GM19351 (cell line): ENCODE data around the gene PRKAR1A.
"Not testable (repeated sequence)": the region's sequence is repeated elsewhere in the genome, so short reads cannot be mapped to it uniquely, and the experiment has no call there.

Experiments
- ATAC-seq: cut with Tn5 transposase; IDR thresholded peaks from one replicate; pipeline ENCODE4 v1.9.1; 2021; ENCODE audit warnings: mild to moderate bottlenecking, moderate library complexity; ENCODE audit not compliant: unreplicated experiment

Gene PRKAR1A

DNA sequence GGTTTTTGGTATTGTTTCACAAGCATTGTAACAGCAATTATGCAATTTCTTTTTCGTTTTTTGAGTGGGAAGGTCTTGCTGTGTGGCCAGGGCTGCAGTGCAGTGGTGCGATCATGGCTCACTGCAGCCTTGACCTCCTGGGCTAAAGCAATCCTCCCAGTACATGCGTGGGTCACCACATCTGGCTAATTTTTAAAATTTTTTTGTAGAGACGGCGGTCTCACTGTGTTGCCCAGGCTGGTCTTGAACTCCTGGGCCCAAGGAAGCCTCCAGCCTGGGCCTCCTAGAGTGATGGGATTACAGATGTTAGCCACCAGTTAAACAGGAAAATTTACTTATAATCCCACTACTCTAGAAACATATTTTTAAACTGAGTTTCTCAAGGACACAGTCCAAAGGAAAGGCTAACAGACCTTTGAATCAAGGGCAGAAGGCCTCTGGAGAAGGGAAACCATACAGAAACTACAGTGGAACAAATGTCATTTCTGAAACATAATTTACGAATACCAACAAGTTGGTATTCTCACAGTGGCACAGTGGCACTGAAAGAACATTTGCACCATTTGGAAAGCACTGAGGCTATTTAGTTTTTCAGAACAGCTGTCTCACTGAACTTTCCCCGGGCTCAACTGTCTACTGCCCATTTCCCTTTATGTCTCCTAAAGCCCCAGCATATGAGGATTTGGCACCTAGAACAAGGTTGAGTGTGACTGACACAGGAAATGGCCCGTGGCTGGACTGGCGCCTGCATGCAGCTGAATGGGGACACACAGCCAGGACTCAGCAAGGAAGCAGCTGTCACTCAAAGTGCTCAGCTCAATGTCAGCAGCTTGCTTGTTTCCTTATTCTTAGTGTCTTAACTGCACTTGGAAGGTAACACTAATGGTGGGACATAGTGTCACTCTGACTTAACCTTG lies 2.8 kb upstream of the PRKAR1A start:
- no peak for ATAC-seq

DNA sequence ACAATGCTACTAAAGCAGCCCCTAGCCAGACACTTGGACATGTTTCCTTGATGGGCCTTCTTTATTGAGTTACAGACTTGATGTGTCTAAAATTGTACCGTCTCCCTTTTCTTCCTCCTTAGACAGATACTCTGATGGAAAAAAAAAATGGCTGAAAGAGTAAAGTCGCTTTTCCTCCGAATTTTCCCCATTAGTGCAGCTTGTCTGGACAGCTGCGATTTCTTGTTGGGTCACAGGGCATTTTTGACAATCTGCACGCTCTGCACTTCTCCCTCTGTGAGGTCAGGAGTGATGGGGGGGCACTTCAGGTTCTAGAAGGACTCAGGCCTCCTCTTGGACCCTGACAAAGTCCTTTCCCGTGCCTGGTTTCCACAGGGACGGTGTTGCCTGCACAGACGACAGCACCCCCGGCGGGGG lies 968 bp upstream of the PRKAR1A start:
- no peak for ATAC-seq

DNA sequence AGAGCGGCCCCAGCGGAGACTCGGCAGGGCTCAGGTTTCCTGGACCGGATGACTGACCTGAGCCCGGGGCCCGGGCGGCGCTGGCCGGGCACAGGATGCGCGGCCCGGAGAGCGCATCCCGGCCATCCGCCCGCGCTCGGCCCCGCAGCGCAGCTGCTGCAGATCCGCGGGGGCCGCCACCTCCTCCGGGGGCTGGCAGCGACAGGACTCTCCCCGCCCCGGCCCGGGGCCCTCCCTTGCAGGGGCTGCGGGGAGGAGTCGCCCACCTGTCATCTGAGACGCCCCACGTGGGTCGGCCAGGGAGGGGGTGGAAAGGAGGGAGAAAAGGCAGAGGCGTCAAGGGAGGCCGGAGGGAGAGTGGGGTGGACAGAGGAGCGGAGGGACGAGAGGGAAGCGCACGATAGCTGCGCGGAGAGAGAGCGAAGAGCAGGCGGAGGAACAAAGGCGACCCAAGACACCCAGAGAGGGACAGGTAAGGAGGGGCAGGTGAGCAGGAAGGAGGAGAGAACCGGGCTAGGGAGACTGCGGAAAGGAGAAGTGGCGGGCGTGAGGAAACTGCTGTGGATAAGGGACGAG lies 471 bp upstream of the PRKAR1A start:
- peak; percentile 42 for ATAC-seq

DNA sequence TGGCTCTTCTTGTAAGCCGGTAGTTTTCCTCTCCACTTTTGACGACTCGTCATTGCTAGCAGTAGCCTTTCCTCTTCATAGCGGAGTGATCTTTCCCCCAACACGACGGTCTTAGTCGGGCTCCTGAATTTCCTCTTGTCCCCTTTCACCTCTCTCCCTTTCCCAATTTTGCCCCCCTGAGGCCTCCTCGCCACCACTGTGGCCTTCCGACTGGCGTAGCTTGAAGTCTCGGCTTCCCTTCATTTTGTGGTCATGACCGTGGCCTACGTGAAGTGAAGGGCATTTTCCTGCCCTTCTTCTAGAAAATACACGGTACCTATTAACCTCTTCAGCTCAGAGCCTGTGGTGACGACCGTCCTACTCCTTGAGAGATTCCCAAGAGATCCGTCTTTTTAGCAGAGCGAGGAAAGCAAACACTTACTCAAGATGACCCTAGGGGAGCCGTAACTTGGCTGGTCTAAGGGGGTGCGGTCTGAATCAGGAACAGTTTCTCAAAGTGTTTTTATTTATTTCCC lies 787 bp downstream of the PRKAR1A start:
- ATAC-seq: no peak

DNA sequence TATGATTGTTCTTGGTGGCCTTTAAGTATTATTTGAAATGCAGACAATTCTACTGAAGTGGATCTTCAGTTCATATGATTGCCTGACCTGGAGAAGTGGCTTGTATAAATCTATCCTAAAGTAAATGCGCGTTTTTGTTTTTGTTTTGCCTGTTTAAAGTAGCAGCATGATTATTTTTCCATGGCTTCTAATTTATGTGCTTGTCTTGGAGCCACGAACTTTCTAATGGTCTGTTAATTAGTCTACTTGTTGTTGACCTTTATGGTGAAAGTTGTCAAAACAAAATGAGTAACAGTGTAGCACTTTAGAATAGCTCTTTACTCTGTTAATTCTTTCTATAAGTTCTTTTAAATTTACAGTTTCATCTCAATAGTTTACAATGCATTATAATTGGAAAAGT lies 1.7 kb downstream of the PRKAR1A start:
- no peak for ATAC-seq

DNA sequence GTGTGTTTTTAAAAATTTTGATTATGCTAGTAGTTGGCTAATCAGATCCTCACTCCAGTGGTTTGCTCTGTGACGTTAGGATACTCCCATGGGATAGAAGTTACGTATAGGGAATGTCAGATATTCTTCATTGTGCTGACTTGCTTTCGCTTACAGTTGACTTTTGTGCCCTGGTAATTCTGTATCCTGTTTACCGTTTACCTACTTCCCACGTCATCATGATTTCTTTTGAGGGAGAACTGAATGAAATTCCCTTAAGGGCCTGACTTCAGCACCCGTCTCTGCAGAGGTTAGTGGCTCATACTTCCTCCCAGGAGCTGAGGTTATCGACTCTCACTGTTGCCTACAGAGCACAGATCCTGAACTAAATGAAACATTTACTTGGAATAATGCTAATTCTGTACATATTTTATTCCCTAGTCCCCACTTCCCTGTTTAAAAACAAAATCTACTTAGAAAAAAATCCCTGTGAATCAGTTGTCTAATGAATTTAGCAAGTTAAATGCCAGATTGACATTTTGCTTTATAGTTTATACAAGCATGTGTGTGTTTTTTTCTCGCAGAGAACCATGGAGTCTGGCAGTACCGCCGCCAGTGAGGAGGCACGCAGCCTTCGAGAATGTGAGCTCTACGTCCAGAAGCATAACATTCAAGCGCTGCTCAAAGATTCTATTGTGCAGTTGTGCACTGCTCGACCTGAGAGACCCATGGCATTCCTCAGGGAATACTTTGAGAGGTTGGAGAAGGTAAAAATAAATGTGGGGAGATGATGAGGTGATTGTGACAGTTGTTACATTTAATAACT lies 2.8 kb downstream of the PRKAR1A start:
- ATAC-seq: no peak

DNA sequence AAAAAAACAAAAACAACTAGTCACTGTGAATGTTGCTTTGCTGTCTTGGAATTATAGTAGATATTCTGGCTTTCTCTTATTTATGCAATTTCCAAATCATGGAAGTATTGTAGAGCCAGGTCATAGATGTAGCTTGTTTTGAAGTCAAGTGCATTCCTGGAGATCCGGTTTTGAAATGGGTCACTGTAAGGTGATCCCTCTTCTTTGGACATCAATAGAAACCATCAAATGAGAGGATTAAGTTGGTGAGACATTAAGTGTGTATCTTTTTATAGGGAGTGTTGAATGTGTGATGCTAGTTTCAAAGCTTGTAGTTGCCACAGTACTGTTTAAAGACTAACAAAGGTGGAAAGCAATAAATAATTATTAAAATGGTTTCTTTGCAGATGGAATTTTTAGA lies 4.5 kb downstream of the PRKAR1A start:
- ATAC-seq: no peak

DNA sequence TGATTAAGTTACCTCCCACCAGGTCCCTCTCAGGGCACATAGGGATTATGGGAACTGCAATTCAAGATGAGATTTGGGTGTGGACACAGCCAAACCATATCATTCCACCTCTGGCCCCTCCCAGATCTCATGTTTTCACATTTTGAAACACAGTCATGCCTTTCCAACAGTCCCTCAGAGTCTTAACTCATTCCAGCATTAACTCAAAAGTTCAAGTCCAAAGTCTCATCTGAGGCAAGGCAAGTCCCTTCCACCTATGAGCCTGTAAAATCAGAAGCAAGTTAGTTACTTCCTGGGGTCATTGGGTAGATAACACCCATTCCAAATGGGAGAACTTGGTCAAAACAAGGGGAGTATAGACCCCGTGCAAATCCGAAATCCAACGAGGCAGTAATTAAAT lies 5.4 kb downstream of the PRKAR1A start:
- ATAC-seq: not testable (repeated sequence)

DNA sequence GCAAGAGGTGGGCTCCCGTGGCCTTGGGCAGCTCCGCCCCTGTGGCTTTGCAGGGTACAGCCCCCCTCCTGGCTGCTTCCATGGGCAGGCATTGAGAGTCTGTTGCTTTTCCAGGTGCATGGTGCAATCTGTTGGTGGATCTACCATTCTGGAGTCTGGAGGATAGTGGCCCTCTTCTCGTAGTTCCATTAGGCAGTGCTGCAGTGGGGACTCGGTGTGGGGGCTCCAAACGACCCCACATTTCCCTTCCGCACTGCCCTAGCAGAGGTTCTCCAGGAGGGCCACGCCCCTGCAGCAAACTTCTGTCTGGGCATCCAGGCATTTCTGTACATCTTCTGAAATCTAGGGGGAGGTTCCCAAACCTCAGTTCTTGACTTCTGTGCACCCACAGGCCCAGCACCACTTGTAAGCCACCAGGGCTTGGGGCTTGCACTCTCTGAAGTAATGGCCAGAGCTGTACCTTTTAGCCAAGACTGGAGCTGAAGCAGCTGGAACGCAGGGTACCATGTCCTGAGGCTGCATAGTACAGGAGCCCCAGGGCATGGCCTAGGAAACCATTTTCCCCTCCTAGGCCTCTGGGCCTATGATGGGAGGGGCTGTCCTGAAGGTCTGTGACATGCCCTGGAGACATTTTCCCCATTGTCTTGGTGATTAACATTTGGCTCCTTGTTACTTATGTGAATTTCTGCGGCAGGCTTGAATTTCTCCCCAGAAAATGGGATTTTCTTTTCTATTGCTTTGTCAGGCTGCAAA lies 6.0 kb downstream of the PRKAR1A start:
- no peak for ATAC-seq

DNA sequence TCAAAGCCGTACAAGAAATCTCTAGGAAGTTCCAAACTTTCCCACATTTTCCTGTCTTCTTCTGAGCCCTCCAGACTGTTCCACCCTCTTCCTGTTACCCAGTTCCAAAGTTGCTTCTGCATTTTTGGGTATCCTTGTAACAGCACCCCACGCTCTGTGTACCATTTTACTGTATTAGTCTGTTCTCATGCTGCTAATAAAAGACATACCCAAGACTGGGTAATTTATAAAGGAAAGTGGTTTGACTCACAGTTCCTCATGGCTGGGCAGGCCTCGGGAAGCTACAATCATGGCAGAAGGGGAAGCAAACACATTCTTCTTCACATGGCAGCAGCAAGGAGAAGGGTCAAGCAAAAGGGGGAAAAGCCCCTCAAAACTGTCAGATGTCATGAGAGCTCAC lies 6.8 kb downstream of the PRKAR1A start:
- ATAC-seq: not testable (repeated sequence)

DNA sequence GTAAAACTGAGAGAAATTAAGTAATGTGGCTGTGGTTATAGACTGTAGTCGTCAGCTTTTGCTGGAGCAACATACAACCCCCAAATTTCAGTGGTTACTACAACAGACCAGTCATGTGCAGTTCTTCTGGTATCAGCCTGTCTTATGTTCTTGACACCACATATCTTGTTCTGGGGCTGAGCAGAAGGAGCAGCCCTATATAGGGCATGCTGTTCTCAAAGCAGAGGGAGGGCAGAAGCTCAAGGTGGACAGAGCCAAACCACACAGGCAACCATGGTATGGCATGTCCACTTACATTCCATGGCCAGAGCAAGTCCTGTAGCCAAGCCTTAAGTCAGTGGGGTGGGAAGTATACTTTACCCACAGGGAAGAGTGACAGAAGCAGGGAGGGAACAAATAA lies 7.7 kb downstream of the PRKAR1A start:
- ATAC-seq: no peak

DNA sequence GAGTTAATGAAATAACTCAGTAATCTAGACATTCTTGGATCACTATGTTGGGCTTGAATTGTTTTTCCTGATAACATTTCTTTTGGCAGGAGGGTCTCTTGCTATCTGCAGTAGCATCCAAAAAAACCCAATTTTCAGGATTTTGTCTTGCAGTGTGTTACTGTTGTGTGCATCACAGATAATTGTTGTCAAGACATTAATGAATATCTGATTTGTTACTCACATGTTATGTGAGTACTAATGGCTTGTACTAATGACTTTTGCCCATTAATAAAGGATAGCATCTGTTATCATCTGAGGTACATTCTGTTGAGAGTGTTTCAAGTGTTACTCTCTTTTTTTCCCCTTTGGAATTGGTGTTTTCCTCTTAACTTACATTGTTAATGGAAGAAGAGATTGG lies 10.0 kb downstream of the PRKAR1A start:
- ATAC-seq: no peak

DNA sequence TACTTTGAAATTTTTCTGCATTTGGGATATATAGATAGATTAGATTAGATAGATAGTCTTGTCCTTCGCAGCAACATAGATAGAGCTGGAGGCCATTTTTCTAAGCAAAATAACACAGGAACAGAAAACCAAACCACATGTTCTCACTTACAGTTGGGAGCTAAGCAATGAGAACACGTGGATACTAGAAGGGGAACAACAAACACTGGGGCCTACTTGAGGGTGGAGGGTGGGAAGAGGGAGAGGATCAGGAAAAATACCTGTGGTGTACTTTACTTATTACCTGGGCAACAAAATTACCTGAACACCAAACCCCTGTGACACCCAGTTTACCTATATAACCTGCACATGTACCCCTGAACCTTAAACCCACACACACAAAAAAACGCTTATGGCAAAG lies 14.3 kb downstream of the PRKAR1A start:
- no peak for ATAC-seq

DNA sequence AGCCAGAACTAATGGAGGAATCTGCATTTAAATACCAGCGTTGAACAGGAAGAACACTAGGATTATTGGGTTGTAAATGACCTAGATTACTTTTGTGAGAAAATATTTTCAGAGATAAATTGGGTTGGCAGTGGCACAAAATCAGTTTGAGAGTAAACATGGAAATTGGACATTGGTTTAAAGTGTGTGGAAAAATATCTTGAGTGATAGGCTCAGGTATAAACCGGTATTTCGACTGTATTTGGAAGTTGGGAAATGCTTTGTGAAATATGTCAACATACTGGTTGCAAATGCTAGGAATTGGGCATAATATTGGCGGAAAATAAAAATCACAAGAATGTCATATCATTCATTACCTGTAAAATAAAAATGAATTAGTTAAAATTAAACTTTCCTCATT lies 15.1 kb downstream of the PRKAR1A start:
- ATAC-seq: no peak

DNA sequence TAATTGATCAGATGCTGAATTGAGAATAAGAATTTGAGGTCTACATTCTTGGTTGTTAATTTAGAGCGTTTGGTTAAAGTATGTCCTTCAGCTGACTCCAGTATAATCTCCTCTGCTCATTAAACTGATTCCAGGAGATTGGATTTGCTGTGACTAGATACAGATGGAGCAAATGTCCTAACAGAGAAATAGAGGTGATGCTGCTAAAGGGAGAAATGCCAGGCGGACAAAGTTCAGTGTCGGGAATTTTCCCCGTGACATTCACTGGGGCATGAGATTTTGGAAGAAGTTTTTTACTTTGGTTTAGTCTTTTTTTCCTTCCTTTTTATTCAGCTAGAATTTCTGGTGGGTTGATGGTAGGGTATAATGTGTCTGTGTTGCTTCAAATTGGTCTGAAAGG lies 19.0 kb downstream of the PRKAR1A start:
- no peak for ATAC-seq

DNA sequence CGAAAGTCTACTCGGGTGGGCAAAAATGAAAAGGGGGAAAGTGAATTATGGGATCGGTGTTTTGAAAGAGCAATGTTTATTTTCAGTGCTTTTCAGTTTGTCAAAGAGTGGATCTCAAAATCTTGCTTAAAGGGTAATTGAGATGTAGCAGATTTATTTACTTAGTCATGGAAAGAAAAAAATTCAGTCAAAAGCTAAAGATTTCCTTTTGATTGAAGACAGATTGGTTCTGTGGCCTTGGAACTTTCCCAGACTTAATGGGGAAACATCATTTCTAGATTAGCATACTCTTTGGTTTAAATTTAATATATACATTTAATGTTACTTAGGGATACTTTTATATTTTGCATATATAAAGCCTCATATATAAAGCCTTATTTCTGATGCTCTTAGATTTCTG lies 20.6 kb downstream of the PRKAR1A start:
- no peak for ATAC-seq

DNA sequence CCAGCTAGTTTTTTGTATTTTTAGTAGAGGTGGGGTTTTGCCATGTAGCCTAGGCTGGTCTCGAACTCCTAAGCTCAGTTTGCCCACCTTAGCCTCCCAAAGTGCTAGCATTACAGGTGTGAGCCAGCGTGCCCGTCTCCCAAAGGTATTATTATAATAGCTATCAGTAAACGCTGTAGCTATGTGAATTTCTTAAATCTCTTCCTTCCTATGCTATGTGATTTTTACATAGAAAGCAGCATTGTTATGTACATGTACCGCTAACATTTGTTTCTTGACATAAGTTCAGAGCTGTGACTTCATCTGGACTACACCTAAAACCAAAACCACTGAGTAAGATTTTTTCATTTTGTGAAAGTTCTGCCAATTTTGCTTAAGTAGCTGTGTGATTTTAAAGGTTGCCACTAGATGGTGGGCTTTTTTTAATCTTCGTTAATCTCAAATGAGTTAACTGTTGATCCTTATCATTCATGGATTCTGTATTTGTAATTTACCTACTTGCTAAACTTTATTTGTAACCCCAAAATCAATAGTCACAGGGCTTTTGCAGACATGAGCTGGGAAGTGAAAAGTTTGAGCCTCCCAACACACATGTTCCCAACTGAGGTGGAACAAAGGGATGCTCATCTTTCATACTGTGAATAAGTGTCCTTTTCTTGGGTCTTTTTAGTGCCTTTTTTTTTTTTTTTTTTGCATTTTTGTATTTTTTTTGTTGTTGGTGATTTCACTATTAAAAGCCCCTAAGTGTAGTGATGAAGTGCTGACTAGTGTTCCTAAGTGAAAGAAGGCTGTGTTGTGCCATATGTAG lies 21.9 kb downstream of the PRKAR1A start:
- ATAC-seq: no peak

DNA sequence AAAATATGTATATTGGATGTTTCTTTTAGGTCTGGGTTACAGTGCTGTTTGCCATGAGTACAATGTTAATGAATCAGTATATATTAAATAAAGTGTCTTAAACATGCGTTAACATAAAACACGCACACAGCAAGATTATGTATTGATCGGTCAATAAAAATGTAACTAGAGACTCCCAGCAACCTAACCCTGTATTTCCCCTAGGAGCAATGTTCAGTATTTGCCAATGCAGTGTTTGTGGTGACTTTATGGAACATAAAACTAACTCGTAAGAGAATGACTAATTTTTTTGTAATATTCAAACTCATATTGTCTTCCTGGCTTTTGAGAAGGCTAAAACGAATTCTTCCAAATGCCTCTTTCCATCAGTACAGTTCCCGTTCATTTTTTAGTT lies 22.5 kb downstream of the PRKAR1A start:
- no peak for ATAC-seq

DNA sequence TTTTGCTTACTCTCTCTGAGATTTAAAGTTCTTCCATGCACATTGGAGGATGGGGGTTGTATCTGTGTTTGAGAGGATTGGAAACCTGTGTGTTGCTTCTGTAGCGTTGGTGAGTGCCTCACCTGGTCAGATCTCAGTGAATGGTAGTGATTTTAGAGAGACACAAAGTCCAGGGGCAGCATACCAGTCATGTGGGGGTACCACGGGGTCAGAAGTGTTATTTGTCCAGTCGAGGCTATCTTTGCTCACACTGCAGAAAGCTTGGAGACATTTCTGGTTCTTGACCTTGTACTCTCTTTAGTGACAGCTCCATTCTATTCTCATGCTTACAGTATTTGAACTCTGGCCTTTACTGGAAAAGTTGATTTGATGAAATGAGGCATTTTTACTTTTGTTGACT lies 23.7 kb downstream of the PRKAR1A start:
- ATAC-seq: no peak
